Ovary (tissue), 9 donors: Measurements from ENCODE around the gene FSHB. TPM values are rescaled to one million over a fixed set of nuclear protein-coding genes. Genes with fewer than 3 reads are reported as not detected.

Source experiments
- DNase-seq, 5 donors: peaks; one replicate each; pipeline ENCODE4 v3.0.0-alpha.2; 2019 to 2020
- H3K27ac ChIP-seq, 2 donors: fragments of 200-600 bp; one replicate each; pipeline versions ENCODE4 v1.5.1 to v1.8.0; 2019 to 2022
- H3K27me3 ChIP-seq: fragments of 200-600 bp; one replicate; pipeline ENCODE4 v1.8.0; 2022
- H3K36me3 ChIP-seq: fragments of 200-600 bp; sonication (generic); one replicate; pipeline ENCODE4 v1.5.1; 2019
- H3K4me1 ChIP-seq: one replicate; pipeline ENCODE4 v1.8.1; 2013; ENCODE audit warnings: mild to moderate bottlenecking, moderate library complexity; ENCODE audit not compliant: insufficient read depth
- H3K4me3 ChIP-seq: fragments of 200-600 bp; sonication (generic); one replicate; pipeline ENCODE4 v1.5.1; 2017
- H3K9me3 ChIP-seq, 2 donors: fragments of 200-600 bp in 1 of 2; sonication (generic) in 1 of 2; one replicate each; pipeline versions ENCODE4 v1.5.1 to v1.8.1; 2013 to 2019; ENCODE audit warnings: mild to moderate bottlenecking in 1 of 2, moderate library complexity in 1 of 2
- EP300 ChIP-seq: sonication (generic); formaldehyde crosslinking; IDR thresholded peaks from one replicate; pipeline ENCODE4 v1.6.1; 2017; ENCODE audit warnings: antibody characterized with exemption
- POLR2A ChIP-seq: fragments of 450-650 bp; IDR thresholded peaks from one replicate; pipeline ENCODE4 v1.6.1; 2017; ENCODE audit warnings: antibody characterized with exemption, mild to moderate bottlenecking, moderate library complexity
- WGBS, 3 donors: extraction: QIAGEN DNeasy Blood & Tissue Kit in 1 of 3; methylation state at CpG; one replicate each; pipeline versions ENCODE4 v1.1.5 to v1.1.7; 2013 to 2017; 5-methylcytosine and 5-hydroxymethylcytosine counted together
- intact Hi-C, 4 donors: fragments of 100-400 bp; cut with DNase I; formaldehyde crosslinking; loops; one replicate each; pipeline versions ENCODE4 v1.11.0 to v1.15.1; 2022 to 2023
- polyA plus RNA-seq, 2 donors: library from polyadenylated mRNA; stranded (reverse); fragments of 200-250 nt in 1 of 2; fragments of 350-450 nt in 1 of 2; fragmentation: Illumina TruSeq in 1 of 2; extraction: RNeasy Lipid Tissue Mini Kit (QIAGEN cat#74804) in 1 of 2; gene quantifications; one replicate each; pipeline ENCODE4 v1.2.3, GENCODE V29; 2013 to 2014
- total RNA-seq, 7 donors: library from RNA; depleted of rRNA in 2 of 7; stranded (reverse); fragments of >200 nt in 2 of 7; fragmentation: NEBNext Ultra II Directional in 3 of 7; extraction: Animal tissue kit (Norgen Biotek cat#: 25700) in 3 of 7; gene quantifications; one replicate each; pipeline versions ENCODE4 v1.1.0 to v1.2.4, GENCODE V29; 2016 to 2023
- TF ChIP-seq, protein P1 (sequence below), 3 donors: fragments of 450-650 bp in 2 of 3; fragments of 200-600 bp in 1 of 3; IDR thresholded peaks; one replicate each; pipeline versions ENCODE4 v1.5.1 to v1.8.0; 2016 to 2022; ENCODE audit warnings: antibody characterized with exemption in 3 of 3, mild to moderate bottlenecking in 1 of 3
- donor health status: DM: no; HTN: no; CAD: no; lungs with moderate emphysema.
- donor health status: DM: no; HTN: no; CAD: no.
- donor health status: Bipolar disorder and iron deficiency.
- donor health status: DM: yes; HTN: yes; CAD: no.
- donor health status: DM: no; HTN: no; CAD: no.
- donor health status: DM: yes; HTN: yes; CAD: no.

The FSHB gene
- total and polyA plus RNA-seq, 9 donors, result not detected

DNA sequence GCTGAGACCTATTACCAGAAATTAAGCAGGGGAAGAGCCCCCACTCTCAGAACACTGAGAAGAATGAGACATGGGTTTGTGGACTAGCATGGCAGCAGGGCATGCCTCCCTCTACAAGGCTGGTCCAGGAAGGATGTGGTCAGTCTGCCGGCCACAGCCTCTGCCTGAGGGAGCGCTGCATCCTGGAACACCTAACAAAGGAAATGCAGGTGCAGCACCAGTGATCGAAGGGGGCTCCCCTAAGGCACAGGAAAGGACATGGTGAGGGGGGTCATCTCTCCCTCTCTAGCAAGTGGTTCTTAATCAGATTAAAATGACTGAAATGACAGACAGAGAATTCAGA lies 51.4 kb downstream of the FSHB start:
- H3K36me3 ChIP-seq, result no peaks in the 10 kb centered on the region
- H3K9me3 ChIP-seq, result no peaks in the 10 kb centered on the region
- DNase-seq, result no peak
- TF ChIP-seq, protein P1, sequence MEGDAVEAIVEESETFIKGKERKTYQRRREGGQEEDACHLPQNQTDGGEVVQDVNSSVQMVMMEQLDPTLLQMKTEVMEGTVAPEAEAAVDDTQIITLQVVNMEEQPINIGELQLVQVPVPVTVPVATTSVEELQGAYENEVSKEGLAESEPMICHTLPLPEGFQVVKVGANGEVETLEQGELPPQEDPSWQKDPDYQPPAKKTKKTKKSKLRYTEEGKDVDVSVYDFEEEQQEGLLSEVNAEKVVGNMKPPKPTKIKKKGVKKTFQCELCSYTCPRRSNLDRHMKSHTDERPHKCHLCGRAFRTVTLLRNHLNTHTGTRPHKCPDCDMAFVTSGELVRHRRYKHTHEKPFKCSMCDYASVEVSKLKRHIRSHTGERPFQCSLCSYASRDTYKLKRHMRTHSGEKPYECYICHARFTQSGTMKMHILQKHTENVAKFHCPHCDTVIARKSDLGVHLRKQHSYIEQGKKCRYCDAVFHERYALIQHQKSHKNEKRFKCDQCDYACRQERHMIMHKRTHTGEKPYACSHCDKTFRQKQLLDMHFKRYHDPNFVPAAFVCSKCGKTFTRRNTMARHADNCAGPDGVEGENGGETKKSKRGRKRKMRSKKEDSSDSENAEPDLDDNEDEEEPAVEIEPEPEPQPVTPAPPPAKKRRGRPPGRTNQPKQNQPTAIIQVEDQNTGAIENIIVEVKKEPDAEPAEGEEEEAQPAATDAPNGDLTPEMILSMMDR (IDR thresholded peaks at IDR 0.05), result no peak
- TF ChIP-seq EP300, result no peak
- no peak for TF ChIP-seq POLR2A
- no peak overlapping the region for H3K27ac ChIP-seq
- intact Hi-C loops, result no loop called here
- no peak overlapping the region for H3K4me3 ChIP-seq
- no peaks in the 10 kb centered on the region for H3K4me1 ChIP-seq
- WGBS, 3 donors, result 73 to 80% (median 77%) methylated on average over 3 of the region's 3 CpGs
- no peaks in the 10 kb centered on the region for H3K27me3 ChIP-seq

Other genes starting within 250 kb of the FSHB start
- 1 to 10 TPM in 1 of 7 donors, under 1 TPM in 2, not detected in 4; 0.15 to 1.6 (median 0.66) TPM for gene KCNA4, start 214.0 kb upstream of the FSHB start, total RNA-seq
- gene KCNA4, start 214.0 kb upstream of the FSHB start, polyA plus RNA-seq, result under 1 TPM; 0.06 to 0.60 TPM
- gene ARL14EP, start 92.1 kb downstream of the FSHB start, total RNA-seq, result 10 to 100 TPM; 18.4 to 39.6 (median 28.4) TPM
- 10 to 100 TPM; 20.0 to 27.7 TPM for gene ARL14EP, start 92.1 kb downstream of the FSHB start, polyA plus RNA-seq